Peyer's patch (tissue), 4 donors: ENCODE measurements around the gene ZNF462.

Experiments used
- POLR2A ChIP-seq, 2 donors: fragments of 450-650 bp; IDR thresholded peaks; one replicate each; pipeline ENCODE4 v1.5.1; 2017; ENCODE audit warnings: antibody characterized with exemption in 2 of 2, mild to moderate bottlenecking in 2 of 2, moderate library complexity in 2 of 2
- TF ChIP-seq, protein P1 (sequence below), 6 experiments: fragments of 450-650 bp in 4 of 6; fragments of 200-600 bp in 2 of 6; sonication (generic) in 1 of 6; IDR thresholded peaks; one replicate each; pipeline ENCODE4 v1.5.1; 2017 to 2019; ENCODE audit warnings: antibody characterized with exemption in 6 of 6, mild to moderate bottlenecking in 3 of 6, moderate library complexity in 1 of 6

DNA sequence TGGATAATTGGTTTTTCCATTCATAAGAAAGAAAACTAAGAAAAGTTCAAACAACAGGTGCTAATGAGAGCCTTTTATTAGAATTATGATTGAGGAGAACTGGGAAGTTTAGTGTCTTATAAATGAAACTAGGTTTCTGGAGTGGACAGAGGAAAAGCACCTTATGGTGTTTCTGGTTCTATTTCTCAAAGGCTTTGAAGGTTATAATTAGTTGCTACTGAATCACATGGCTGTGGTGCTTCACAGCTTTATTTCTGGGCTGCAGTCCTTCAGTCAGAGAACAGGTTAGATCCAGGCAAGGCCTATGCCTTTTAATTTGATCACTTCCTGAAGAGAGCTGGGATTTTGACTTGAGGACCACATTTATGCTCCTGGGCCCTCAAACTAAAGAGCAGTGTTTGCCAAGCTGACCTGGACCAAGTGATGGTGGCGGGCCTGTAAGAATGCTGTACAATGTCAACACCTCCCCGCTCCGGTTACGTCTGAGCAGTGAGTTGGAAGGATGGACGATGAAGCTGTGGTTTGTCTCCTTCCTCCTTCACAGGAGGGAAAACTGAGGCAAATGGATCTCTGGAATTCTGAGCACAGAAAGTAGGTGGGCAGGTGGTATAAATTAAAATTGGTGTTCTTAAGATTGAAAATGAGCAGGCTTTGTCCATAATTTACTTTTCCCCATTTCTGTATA, 56.0 kb downstream of the ZNF462 start:
- no peak for TF ChIP-seq POLR2A (IDR thresholded peaks at IDR 0.05)
- TF ChIP-seq, protein P1, sequence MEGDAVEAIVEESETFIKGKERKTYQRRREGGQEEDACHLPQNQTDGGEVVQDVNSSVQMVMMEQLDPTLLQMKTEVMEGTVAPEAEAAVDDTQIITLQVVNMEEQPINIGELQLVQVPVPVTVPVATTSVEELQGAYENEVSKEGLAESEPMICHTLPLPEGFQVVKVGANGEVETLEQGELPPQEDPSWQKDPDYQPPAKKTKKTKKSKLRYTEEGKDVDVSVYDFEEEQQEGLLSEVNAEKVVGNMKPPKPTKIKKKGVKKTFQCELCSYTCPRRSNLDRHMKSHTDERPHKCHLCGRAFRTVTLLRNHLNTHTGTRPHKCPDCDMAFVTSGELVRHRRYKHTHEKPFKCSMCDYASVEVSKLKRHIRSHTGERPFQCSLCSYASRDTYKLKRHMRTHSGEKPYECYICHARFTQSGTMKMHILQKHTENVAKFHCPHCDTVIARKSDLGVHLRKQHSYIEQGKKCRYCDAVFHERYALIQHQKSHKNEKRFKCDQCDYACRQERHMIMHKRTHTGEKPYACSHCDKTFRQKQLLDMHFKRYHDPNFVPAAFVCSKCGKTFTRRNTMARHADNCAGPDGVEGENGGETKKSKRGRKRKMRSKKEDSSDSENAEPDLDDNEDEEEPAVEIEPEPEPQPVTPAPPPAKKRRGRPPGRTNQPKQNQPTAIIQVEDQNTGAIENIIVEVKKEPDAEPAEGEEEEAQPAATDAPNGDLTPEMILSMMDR (IDR thresholded peaks at IDR 0.05), result no peak
